OCI-LY7 (cell line): ENCODE results near the gene SYTL3.

Experiments used
- CTCF ChIP-seq: fragments of 200-600 bp; sonication (generic); conservative IDR thresholded peaks from 2 replicates; pipeline ENCODE4 v1.5.1; 2014; ENCODE audit warnings: mild to moderate bottlenecking, antibody characterized with exemption, low read length, moderate library complexity, mixed read lengths
- EZH2phosphoT487 ChIP-seq: fragments of 200-600 bp; sonication (generic); IDR thresholded peaks from 2 replicates; pipeline ENCODE4 v1.6.1; 2018; ENCODE audit warnings: low read depth, borderline replicate concordance, mild to moderate bottlenecking, mixed run types, antibody characterized with exemption, low read length, moderate library complexity, mixed read lengths

GRCh38 chr6:158773581-158774449 lies 124.0 kb downstream of the SYTL3 start:
- no peak for TF ChIP-seq CTCF
- TF ChIP-seq EZH2phosphoT487: no peak
